Measurements from ENCODE around the gene PTPN5.

DNA sequence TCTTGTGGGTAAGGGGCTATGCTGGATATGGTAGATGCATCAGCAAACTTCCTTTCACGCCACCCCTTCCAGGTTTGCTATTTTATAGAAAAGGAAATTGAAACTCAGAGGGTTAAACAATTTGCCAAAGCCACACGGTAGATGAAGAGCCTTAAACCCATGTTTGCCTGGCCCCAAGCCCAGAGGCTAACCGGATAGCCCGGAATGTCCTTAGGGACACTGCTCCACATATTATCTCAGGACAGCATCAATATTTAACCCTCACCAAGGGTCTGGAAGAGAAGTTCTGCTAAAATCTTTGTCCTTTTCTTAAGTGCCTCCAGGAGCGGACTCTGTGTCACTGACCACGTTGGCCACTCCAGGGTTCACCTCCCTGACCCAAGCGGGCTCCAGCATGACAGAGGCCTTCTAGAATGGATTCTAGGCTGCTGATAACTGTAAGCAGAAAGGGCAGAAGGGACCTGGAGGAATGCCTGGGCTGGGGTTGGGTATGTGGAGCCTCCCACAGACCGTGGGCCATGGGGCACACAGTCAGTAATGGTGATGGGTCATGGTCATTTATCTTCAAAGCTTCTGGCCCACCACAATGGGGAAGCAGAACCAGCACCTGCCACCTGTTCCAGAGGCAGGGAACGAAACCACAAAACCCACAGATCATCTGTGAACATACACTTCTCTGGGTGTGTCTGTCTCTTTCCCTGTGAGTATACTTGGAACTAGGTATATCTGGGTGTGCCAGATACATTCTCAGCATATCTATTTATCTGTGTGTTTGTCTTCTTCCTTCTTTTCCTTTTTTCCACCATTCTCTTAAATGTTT lies 98.4 kb downstream of the PTPN5 start:
- TF ChIP-seq, protein P1, sequence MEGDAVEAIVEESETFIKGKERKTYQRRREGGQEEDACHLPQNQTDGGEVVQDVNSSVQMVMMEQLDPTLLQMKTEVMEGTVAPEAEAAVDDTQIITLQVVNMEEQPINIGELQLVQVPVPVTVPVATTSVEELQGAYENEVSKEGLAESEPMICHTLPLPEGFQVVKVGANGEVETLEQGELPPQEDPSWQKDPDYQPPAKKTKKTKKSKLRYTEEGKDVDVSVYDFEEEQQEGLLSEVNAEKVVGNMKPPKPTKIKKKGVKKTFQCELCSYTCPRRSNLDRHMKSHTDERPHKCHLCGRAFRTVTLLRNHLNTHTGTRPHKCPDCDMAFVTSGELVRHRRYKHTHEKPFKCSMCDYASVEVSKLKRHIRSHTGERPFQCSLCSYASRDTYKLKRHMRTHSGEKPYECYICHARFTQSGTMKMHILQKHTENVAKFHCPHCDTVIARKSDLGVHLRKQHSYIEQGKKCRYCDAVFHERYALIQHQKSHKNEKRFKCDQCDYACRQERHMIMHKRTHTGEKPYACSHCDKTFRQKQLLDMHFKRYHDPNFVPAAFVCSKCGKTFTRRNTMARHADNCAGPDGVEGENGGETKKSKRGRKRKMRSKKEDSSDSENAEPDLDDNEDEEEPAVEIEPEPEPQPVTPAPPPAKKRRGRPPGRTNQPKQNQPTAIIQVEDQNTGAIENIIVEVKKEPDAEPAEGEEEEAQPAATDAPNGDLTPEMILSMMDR (IDR thresholded peaks at IDR 0.05; ENCODE audit: borderline replicate concordance, extremely low read depth, low read length, poor library complexity, severe bottlenecking), result no peak
- no peak for TF ChIP-seq EZH2 (IDR thresholded peaks at IDR 0.05; ENCODE audit: borderline replicate concordance, low read depth, low read length, severe bottlenecking)

All from DND-41 (cell line).